ENCODE data around the gene GPR3.

DNA sequence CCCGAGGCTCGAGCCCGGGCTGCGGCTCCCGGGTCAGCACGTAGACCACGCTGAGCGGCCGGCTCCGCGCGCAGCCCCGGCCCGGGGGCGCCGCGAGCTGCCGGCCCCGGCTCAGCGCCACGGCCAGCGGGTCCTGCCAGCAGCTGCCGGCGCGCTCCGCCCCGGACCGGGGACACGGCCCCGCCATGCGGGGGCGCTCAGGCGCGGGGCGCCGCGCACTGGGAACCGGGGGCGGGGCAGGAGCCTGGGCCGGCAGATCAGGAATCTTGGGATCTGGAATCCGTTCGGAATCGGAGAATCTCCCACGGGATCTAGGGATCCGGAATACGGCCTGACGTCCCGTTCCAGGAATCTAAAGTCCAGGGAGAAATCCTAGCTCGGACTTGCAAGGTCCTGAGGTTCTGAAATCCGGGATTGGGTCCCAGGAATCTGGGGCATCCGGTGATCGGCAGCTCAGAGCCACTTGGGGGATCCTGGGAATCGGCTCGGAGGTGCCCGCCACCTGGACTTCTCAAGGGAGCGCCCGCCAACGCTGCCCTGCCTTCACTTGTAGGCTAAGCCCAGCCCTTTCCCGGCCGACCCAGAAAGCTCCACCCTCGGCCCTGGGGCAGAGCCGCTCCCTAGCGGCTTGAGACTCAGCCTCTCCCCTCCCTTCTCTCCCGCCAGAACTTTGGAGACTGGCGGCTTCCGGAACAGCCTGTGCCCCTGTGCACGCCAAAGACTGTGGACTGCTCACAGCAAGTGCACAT, 25.8 kb upstream of the GPR3 start, which contains the start of gene MAP3K6:
- TF ChIP-seq POLR2AphosphoS2 (conservative IDR thresholded peaks at IDR 0.05; ENCODE audit: low read length): no peak
- TF ChIP-seq HOXB5 (CRISPR knock-in tag; IDR thresholded peaks at IDR 0.05): no peak
- TF ChIP-seq RCOR1 (IDR thresholded peaks at IDR 0.05; ENCODE audit: low read depth, low read length): no peak
- TF ChIP-seq, protein P1, sequence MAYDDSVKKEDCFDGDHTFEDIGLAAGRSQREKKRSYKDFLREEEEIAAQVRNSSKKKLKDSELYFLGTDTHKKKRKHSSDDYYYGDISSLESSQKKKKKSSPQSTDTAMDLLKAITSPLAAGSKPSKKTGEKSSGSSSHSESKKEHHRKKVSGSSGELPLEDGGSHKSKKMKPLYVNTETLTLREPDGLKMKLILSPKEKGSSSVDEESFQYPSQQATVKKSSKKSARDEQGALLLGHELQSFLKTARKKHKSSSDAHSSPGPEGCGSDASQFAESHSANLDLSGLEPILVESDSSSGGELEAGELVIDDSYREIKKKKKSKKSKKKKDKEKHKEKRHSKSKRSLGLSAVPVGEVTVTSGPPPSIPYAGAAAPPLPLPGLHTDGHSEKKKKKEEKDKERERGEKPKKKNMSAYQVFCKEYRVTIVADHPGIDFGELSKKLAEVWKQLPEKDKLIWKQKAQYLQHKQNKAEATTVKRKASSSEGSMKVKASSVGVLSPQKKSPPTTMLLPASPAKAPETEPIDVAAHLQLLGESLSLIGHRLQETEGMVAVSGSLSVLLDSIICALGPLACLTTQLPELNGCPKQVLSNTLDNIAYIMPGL (CRISPR knock-in tag; IDR thresholded peaks at IDR 0.05; ENCODE audit: borderline replicate concordance): no peak
- no peak for TF ChIP-seq EP300 (IDR thresholded peaks at IDR 0.05)
- TF ChIP-seq, protein P2, sequence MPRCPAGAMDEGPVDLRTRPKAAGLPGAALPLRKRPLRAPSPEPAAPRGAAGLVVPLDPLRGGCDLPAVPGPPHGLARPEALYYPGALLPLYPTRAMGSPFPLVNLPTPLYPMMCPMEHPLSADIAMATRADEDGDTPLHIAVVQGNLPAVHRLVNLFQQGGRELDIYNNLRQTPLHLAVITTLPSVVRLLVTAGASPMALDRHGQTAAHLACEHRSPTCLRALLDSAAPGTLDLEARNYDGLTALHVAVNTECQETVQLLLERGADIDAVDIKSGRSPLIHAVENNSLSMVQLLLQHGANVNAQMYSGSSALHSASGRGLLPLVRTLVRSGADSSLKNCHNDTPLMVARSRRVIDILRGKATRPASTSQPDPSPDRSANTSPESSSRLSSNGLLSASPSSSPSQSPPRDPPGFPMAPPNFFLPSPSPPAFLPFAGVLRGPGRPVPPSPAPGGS (IDR thresholded peaks at IDR 0.05): no peak
- no peak for TF ChIP-seq GATA3 (IDR thresholded peaks at IDR 0.05; ENCODE audit: borderline replicate concordance)
- peak; percentile 48 for TF ChIP-seq POLR2A (IDR thresholded peaks at IDR 0.05; ENCODE audit: low read length)
- TF ChIP-seq RFX5 (IDR thresholded peaks at IDR 0.05): no peak
- TF ChIP-seq, protein P3, sequence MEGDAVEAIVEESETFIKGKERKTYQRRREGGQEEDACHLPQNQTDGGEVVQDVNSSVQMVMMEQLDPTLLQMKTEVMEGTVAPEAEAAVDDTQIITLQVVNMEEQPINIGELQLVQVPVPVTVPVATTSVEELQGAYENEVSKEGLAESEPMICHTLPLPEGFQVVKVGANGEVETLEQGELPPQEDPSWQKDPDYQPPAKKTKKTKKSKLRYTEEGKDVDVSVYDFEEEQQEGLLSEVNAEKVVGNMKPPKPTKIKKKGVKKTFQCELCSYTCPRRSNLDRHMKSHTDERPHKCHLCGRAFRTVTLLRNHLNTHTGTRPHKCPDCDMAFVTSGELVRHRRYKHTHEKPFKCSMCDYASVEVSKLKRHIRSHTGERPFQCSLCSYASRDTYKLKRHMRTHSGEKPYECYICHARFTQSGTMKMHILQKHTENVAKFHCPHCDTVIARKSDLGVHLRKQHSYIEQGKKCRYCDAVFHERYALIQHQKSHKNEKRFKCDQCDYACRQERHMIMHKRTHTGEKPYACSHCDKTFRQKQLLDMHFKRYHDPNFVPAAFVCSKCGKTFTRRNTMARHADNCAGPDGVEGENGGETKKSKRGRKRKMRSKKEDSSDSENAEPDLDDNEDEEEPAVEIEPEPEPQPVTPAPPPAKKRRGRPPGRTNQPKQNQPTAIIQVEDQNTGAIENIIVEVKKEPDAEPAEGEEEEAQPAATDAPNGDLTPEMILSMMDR (IDR thresholded peaks at IDR 0.05): peak; percentile 72

All from A549 (cell line).